Thyroid gland (tissue), 4 donors: ENCODE measurements around the gene NUDT14. TPM values are rescaled to one million over a fixed set of nuclear protein-coding genes. Genes with fewer than 3 reads are reported as not detected.

ENCODE experiments used
- DNase-seq, 2 donors: peaks; one replicate each; pipeline ENCODE4 v3.0.0-alpha.2; 2019
- H3K27ac ChIP-seq, 3 donors: fragments of 200-600 bp; sonication (generic); 1 replicate in 2 of 3; 2 replicates in 1 of 3; pipeline ENCODE4 v1.5.1; 2016 to 2019; ENCODE audit warnings: mild to moderate bottlenecking in 1 of 3, moderate library complexity in 1 of 3
- H3K27me3 ChIP-seq: fragments of 200-600 bp; sonication (generic); one replicate; pipeline ENCODE4 v1.5.1; 2019
- H3K36me3 ChIP-seq, 2 donors: fragments of 200-600 bp; sonication (generic); one replicate each; pipeline ENCODE4 v1.5.1; 2016 to 2019
- H3K4me1 ChIP-seq, 2 donors: fragments of 200-600 bp; sonication (generic); one replicate each; pipeline ENCODE4 v1.5.1; 2017 to 2019
- H3K4me3 ChIP-seq, 3 donors: fragments of 200-600 bp; sonication (generic); replicated peaks in 1 of 3; 1 replicate in 2 of 3; 2 replicates in 1 of 3; pipeline ENCODE4 v1.5.1; 2016; ENCODE audit warnings: mild to moderate bottlenecking in 1 of 3
- H3K9me3 ChIP-seq: fragments of 200-600 bp; sonication (generic); one replicate; pipeline ENCODE4 v1.5.1; 2017
- POLR2A ChIP-seq, 2 donors: fragments of 450-650 bp; IDR thresholded peaks; one replicate each; pipeline ENCODE4 v1.6.1; 2017; ENCODE audit warnings: antibody characterized with exemption in 2 of 2, mild to moderate bottlenecking in 2 of 2, moderate library complexity in 1 of 2
- WGBS, 2 donors: methylation state at CpG; one replicate each; pipeline ENCODE4 v1.1.5; 2017; 5-methylcytosine and 5-hydroxymethylcytosine counted together
- intact Hi-C: fragments of 100-400 bp; cut with DNase I; formaldehyde crosslinking; loops from one replicate; pipeline ENCODE4 v1.15.1; 2023
- total RNA-seq, 4 donors: library from RNA; depleted of rRNA; stranded (reverse); fragments of >200 nt; gene quantifications; one replicate each; pipeline ENCODE4 v1.2.3, GENCODE V29; 2016
- TF ChIP-seq, protein P1 (sequence below), 6 experiments: fragments of 200-600 bp in 3 of 6; fragments of 450-650 bp in 3 of 6; sonication (generic) in 3 of 6; IDR thresholded peaks; one replicate each; pipeline ENCODE4 v1.5.1; 2016 to 2019; ENCODE audit warnings: antibody characterized with exemption in 6 of 6, mild to moderate bottlenecking in 2 of 6, inconsistent platforms in 1 of 6, moderate library complexity in 1 of 6

Gene NUDT14
- total RNA-seq, 4 donors from 2014 or later: 15.2 to 29.1 (median 20.1) TPM

DNA sequence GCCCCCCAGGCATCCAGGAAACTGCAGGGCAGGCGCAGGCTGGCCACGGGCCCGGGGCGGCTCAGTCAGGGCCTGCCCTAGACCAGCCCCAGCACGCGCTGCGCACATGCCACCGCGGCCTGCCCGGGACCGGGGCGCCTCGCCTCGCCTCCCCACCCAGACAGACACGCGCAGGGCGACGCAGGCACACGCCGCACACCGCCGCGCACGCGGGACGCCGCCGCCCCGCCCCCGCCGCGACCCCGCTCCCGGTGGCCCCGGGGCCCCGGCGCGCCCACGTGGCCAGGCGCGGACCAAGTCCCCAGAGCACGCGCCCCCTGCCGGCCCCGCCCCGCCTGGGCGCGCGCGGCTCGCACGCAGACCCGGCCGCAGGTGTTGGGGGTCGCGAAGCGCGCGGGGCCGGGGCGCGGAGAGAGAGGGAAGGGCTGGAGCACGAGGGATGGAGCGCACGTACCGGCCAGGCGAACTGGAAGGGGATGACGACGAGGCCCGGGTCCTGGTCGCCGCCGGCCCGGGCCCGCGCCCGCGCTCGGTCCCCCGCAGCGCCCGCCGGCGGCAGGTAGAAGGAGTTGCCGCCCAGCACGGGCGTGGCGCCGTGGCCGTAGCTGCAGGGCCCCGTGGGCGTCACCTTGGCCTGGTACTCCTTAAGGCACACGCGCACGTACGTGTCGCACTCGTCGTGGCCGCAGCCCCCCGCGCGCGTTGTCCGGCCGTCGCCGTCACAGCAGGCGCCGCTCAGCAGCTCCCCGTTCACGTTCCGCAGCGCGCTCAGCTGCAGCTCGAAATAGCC, 13.6 kb downstream of the NUDT14 start:
- no peak overlapping the region for H3K27ac ChIP-seq

DNA sequence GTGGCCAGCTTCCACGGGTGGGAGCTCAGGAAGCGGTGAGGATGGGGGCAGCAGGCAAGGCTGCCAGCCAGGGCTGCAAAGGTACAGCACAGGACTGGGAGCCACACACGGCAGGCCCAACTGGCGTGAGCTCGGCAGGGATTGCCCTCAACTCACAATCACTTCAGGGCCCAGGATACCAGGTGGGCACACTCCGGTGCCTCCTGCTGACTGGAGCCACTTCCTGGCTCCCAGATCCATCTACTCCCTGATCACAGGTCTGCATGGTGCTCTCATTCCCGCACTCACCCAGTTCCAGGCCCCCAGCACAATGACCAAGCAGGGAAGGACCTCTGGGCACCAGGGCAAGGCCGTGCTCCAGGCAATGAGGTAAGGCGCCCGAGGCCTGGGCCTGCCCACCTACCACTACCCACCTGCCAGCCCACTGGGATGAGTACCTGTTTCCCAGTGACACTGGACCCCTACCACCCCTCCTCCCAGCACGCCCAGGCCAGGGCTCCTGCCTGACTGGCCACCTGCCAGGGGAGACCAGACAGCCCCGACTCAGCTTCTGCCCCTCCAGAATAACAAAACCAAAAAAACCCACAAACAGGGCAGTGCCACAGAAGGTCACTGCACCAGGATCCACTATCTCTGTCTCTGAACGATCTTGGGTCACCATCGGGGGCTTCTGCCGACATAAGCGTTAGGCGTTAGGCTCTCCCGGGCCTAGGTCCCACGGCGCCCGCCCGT, 14.4 kb downstream of the NUDT14 start:
- no peak for TF ChIP-seq POLR2A (IDR thresholded peaks at IDR 0.05)
- TF ChIP-seq, protein P1, sequence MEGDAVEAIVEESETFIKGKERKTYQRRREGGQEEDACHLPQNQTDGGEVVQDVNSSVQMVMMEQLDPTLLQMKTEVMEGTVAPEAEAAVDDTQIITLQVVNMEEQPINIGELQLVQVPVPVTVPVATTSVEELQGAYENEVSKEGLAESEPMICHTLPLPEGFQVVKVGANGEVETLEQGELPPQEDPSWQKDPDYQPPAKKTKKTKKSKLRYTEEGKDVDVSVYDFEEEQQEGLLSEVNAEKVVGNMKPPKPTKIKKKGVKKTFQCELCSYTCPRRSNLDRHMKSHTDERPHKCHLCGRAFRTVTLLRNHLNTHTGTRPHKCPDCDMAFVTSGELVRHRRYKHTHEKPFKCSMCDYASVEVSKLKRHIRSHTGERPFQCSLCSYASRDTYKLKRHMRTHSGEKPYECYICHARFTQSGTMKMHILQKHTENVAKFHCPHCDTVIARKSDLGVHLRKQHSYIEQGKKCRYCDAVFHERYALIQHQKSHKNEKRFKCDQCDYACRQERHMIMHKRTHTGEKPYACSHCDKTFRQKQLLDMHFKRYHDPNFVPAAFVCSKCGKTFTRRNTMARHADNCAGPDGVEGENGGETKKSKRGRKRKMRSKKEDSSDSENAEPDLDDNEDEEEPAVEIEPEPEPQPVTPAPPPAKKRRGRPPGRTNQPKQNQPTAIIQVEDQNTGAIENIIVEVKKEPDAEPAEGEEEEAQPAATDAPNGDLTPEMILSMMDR (IDR thresholded peaks at IDR 0.05): no peak
- no peaks in the 10 kb centered on the region for H3K36me3 ChIP-seq
- no peaks in the 10 kb centered on the region for H3K9me3 ChIP-seq
- H3K4me3 ChIP-seq: no peak overlapping the region
- no peak overlapping the region for H3K27ac ChIP-seq
- H3K27me3 ChIP-seq: no peaks in the 10 kb centered on the region
- WGBS, 2 donors: 74 to 77% methylated on average over 4 to 10 of the region's 22 CpGs
- intact Hi-C loops: no loop called here
- peaks cover 3 to 29% of the 10 kb centered on the region in 2 donors for H3K4me1 ChIP-seq
- DNase-seq: no peak

More for the DNA sequence above, 13.6 kb downstream of the NUDT14 start:
- WGBS, 2 donors: 2 to 4% methylated on average over 34 to 43 of the region's 116 CpGs
- intact Hi-C loops: no loop called here
- Histone ChIP-seq H3K36me3 (no peaks in the 10 kb centered on the region), H3K9me3 (no peaks in the 10 kb centered on the region), H3K27me3 (no peaks in the 10 kb centered on the region), H3K4me1 (peaks cover 3 to 29% of the 10 kb centered on the region in 2 donors), H3K4me3 (peak overlapping the region in 1 of 3 donors; percentile 46)
- DNase-seq: peak; percentile 15 to 27
- TF ChIP-seq, protein P1 (IDR thresholded peaks at IDR 0.05): peak in 2 of 6 experiments; percentile 2 to 14
- no peak for TF ChIP-seq POLR2A (IDR thresholded peaks at IDR 0.05)

DNA sequence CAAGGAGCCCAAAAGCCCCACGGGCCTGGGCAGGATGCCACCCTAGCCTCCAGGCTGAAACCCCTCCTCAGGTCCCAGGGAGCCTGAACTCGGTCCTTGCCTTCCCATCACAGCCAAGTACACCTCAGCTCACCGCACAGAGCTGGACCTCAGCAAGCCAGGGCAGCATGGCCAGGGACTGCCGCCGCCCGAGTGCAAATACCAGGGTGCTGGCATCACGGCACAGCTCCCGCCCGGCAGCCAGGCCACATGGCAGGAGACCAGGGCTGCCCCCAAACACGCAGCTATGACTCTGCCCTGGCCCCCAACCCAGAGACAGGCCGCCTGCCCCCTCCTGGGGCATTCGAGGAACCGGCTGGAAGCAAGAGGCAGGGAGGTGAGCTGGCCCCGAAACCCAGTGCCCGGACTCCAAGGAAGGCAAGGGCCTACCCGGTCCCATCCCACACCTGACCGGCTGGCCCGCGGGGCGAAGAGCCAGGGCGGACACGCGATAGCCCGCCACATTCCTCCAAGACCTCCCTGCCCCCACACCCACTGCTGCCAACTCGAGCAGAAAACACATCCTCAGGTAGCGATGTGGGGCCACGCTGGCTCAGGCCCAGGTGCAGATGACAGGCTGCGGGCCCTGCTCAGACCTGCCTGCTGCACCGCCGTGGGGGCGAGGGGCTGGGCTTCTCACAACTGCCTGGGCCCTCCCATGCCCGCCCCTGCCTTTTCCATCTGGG, 15.2 kb downstream of the NUDT14 start:
- peak in 1 of 2 donors; percentile 20 for DNase-seq
- TF ChIP-seq, protein P1 (IDR thresholded peaks at IDR 0.05): no peak
- no peak for TF ChIP-seq POLR2A (IDR thresholded peaks at IDR 0.05)
- WGBS, 2 donors: 76 to 80% methylated on average over 1 to 23 of the region's 32 CpGs
- no peak overlapping the region for H3K27ac ChIP-seq
- intact Hi-C loops: no loop called here
- H3K27me3 ChIP-seq: no peaks in the 10 kb centered on the region
- H3K4me3 ChIP-seq: no peak overlapping the region
- no peaks in the 10 kb centered on the region for H3K36me3 ChIP-seq
- no peaks in the 10 kb centered on the region for H3K9me3 ChIP-seq
- peaks cover 3 to 25% of the 10 kb centered on the region in 2 donors for H3K4me1 ChIP-seq

DNA sequence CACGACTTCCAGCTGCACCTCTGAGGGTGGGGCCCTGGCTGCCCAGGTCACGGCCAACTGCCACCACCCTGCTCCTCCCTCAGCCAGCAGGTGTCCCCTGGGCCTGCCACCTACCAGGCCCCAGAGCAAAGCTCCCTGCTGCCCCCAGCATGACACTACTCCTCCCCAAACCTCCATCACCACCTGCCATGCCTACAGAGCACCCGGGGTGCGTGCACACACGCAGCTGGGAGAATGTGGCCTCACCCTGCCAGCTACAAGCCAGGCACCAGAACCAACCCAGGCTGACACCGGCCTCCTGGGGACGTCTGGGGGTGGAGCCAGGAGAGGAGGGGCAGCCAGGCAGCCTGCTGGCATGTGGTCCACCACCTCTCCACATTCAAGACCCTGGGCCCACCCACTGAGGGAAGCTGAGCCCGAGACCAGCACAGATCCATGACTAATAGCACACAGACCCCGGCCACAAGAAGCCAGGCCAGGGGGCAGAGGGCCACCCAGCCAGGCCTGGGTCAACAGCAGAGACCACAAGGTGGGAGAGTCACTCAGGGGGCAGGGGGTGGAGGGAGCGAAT, 15.9 kb downstream of the NUDT14 start:
- H3K4me3 ChIP-seq: no peak overlapping the region
- intact Hi-C loops: no loop called here
- no peak overlapping the region for H3K27ac ChIP-seq
- WGBS, 2 donors: 84 to 100% methylated on average over 3 to 7 of the region's 10 CpGs
- H3K27me3 ChIP-seq: no peaks in the 10 kb centered on the region
- H3K4me1 ChIP-seq: peaks cover 3 to 18% of the 10 kb centered on the region in 2 donors
- no peaks in the 10 kb centered on the region for H3K36me3 ChIP-seq
- H3K9me3 ChIP-seq: no peaks in the 10 kb centered on the region
- TF ChIP-seq POLR2A (IDR thresholded peaks at IDR 0.05): no peak
- TF ChIP-seq, protein P1 (IDR thresholded peaks at IDR 0.05): no peak
- no peak for DNase-seq
